Erythroblast (primary cell): ENCODE measurements around the gene EZH2.

Source experiments
- GATA1 ChIP-seq: IDR thresholded peaks from 2 replicates; pipeline ENCODE4 v1.6.1; 2011; ENCODE audit warnings: low read depth, mild to moderate bottlenecking, control low read depth, low read length, moderate library complexity
- POLR2A ChIP-seq: IDR thresholded peaks from 2 replicates; pipeline ENCODE4 v1.6.1; 2011; ENCODE audit warnings: mild to moderate bottlenecking, low read length

DNA sequence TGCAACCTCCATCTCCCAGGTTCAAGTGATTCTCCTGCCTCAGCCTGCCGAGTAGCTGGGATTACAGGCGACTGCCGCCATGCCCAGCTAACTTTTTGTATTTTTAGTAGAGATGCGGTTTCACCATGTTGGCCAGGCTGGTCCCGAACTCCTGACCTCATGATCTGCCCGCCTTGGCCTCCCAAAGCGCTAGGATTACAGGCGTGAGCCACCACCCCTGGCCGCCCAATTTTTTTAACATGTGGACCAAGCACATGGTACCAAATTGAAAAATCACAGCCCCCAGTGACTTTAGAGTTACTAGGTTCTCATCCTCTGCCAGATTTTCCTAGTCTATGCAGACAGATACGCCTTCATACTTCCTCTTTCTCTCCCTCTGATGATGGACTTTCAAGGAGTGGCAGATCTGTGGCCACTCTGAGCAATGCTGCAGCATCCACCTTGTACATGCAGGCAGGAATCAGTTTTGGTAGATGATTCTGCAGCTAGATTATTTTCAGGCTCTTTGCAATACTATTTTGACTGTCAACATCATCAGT is 34.0 kb upstream of the EZH2 start:
- TF ChIP-seq POLR2A = no peak
- TF ChIP-seq GATA1 = no peak
